Endometrial microvascular endothelial cells (primary cell): ENCODE data around the gene LSM3. TPM values are rescaled to one million over a fixed set of nuclear protein-coding genes. Genes with fewer than 3 reads are reported as not detected.

Source experiments
- in situ Hi-C: cut with HindIII; loops from 2 replicates; pipeline ENCODE4 v1.10.0; 2017; ENCODE audit warnings: low sequenced_read_pairs, low pct_unique_long_range_greater_than_20kb; ENCODE audit errors: inconsistent ontology term
- total RNA-seq: library from RNA; depleted of rRNA; stranded (reverse); fragments of >200 nt; gene quantifications from one replicate; pipeline ENCODE4 v1.2.3, GENCODE V29; 2015; ENCODE audit errors: inconsistent ontology term

Gene LSM3
- total RNA-seq = 15.6 TPM

DNA sequence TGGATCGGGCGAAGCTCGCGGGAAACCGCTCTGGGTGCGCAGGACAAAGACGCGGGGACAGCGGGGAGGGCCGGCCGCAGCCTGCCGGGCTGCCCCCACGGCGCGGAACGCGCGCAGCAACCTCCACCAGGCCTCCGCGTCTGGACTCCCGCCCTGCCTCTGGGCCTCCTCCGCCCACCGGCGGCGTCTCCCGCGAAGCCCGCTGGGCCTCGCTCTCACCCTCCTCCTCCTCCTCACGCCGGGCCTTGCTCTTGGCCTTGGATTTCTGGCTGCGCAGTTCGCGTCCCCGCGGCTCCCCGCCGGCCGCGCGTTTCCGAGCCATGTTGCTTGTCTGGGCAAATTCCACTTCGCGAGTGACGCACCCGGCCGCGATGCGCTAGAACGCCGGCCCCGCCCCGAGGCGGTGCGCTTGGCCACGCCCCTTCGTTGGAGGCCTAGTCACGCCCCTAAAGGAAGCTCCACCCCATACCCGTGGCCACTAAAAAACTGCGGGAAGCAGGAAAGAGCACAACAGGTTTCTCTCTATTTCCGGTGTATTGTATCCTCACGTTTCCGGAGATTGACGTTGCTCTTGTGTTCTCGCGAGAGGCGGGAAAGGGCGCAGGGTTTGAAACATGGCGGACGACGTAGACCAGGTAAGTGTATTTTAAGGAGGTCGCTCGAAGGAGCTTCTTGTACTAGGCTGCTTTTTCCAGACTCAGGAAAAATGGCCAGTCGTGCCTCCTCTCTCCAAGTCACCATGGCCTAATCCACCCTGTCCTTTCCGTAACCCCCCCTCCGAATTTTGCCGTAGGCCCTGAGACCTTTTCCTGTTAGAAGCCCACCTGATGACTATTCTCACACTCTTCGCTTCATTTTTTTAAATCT, at the start of gene LSM3, which contains the start of gene XPC:
Gene LSM3 (plus strand): TSS at position 571 of the 867 bp plus-strand sequence. CDS start 44 bp downstream, at position 615.
Gene XPC (minus strand): TSS at position 355 of the 867 bp plus-strand sequence. CDS start 33 bp downstream, at position 322.
- in situ Hi-C loops = no loop called here

DNA sequence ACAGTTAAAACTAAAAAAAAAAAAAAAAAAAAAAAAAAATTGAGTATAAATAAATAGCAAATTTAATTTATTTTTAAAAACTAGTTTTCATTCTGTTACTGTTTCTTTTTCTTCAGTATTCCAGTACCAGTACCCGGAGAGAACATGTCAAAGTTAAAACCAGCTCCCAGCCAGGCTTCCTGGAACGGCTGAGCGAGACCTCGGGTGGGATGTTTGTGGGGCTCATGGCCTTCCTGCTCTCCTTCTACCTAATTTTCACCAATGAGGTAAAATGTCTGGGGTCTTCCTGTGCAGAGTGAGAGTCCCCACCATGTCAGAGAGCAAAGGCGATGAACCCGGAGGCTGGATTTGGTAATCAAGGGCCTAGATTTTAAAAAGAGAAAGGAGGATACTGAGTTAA, 49.3 kb upstream of the LSM3 start:
- in situ Hi-C loops = no loop called here

DNA sequence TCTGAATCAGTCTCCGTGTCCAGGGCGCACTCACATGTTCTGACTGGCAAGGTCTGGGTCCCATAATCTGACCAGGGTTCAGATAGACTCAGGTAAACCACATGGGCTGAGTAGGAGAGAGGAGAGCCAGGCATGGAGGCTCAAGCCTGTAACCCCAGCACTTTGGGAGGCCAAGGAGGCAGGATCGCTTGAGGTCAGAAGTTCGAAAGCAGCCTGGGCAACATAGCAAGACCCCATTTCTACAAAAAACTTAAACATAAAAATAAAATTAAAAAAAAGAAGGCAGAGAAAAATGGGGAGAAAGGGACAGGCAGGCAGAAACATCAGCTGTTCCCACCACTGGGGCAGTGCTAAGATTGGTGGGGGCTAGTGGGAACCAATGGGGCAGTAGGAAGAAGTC, 48.4 kb upstream of the LSM3 start:
- in situ Hi-C loops = no loop called here

DNA sequence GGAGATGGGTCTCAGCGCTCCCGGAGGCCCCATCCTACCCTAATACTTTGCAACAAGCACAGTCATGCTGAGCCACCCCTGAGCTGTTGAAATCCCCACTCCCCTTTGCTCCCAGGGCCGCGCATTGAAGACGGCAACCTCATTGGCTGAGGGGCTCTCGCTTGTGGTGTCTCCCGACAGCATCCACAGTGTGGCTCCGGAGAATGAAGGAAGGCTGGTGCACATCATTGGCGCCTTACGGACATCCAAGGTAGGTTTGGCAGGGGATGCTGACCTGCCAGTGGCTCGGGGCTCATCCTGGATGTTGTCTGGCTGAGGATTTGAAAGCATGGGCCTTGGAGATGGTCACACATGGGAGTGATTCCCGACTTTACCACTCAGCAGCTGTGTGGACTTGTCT, 47.9 kb upstream of the LSM3 start:
- in situ Hi-C loops = no loop called here

DNA sequence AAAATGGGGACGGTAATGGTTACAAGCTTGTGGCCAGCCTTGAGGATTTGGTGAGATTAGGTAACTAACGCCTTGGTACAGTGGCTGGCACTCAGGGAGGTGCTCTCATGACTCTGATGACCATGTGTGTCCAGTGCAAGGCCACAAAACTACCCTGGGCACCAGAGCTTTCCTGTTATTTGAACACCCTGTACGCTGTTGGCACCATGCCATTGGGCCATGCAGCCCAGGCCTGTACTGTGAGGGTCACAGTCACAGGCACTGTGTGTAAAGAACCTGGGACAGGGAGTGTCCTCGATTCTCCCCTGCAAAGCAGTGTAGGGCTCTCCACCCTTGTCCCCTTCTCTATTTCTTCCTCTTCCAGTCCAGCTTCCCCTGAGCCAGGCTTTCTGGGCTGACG, 47.5 kb upstream of the LSM3 start:
- in situ Hi-C loops = no loop called here

DNA sequence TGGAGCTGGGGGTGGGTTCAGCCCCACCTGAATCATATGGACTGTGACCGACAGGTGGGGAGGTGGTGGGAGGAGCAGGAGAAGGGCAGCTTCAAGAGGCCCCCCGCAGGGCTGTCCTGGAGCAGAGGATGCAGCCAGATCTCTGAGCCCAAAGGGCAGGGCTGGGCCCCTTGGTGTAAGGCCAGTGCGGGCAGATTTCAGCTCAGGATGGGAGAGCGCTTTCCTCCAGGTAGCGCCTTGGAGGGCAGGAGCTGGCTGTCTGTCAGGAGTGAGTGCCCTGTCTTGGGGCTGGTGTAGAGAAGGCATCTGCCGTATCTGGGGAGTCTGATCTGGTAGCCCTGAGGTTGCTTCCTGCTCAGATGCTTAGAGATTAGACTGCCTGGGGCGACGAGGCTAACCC, 46.5 kb upstream of the LSM3 start:
- in situ Hi-C loops = no loop called here

DNA sequence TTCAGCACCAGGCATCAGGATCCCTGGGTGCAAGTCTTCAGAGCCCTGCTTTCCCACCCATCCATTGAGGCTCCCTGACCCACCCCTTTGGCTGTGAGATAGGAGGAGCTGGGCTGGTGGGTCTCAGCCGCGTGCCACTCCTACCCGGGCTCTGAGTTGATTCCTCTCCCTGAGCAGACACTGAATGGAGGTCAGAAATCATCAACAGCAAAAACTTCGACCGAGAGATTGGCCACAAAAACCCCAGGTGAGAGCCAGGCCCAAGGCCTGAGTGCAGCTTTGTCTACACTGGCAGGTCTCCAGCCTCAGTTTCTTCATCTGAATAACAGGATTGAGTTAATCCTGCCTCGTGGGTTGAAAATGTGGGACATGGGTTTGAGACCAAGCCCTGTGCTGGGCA, 45.9 kb upstream of the LSM3 start:
- in situ Hi-C loops = no loop called here

DNA sequence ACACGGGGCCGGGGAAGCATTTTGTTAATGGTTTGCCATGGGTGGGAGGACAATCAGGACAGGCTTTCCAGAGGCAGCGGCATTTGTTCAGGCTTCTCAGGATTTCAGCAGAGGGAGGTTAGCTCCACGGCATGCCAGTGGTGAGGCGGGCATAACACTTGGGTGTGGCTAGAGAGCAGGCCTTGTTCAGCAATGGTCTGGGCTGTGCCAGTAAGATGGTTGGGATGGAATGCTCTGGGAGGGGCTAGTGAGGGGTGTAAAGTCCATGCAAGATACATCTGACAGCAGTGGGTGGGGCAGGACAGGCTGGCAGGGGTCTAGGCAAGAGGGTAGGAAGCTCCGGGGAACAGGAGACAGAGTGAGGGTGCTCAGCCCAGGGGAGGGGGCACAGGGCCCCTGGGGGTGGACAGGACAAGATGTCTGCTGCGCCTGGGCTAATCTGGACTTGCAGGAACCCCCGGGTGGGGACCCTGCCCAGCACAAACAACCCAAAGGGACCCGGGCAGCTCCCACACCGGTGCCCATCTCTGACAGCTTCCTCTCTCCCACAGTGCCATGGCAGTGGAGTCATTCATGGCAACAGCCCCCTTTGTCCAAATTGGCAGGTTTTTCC, 45.3 kb upstream of the LSM3 start:
- in situ Hi-C loops = no loop called here

DNA sequence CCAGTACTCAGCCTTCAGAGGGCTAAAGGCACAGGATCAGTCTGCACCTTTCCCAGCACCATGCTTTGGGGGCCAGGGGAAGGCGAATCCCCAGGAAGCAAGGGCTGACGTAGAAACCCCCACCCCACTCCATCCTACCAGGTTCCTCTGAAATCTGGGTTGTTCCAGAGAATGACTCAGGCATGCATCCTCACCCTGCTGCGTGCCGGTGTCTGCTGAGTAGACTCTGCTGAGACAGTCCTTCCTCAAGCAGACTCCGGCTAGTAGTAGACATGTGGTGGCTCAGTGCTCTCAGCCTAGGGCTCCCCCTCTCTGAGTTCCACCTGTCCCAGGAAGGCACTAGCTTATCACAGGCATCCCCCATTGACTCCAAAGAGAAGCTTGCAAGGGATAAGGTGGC, 44.7 kb upstream of the LSM3 start:
- in situ Hi-C loops = no loop called here

DNA sequence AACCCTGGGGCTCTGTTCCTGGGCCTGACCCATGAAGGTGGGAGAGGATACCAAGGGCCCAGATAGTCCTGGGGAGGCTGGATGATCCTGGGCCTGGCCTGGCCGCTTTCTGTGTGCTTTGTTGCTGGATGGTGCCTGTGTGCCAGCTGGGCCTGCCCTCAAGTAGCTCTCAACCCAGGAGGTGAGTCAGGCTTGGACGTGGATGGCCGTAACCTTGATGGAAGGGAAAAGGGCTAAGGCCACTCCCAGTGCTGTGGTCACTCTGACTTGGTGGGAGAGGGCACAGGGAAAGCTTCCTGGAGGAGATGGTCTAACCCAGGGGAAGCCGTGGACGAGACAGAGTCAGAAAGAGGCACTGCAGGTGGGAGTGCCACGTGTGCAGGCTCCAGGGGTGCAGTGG, 44.3 kb upstream of the LSM3 start:
- in situ Hi-C loops = no loop called here

DNA sequence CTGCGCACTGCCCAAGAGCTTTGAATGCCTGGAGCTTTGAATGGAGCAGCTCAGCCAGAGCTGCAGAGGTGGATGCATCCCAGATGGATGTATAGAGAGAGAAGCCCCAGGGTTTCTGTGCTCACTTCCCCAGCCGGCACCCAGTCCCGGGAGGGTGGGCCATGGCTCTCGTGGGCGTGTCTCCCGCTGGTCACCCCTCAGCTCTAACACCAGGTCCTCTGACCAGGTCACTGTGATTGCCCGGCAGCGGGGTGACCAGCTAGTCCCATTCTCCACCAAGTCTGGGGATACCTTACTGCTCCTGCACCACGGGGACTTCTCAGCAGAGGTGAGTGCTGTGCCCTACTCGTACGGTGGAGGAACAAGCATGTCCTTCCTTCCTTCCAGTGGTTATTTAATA, 43.0 kb upstream of the LSM3 start:
- in situ Hi-C loops = no loop called here

DNA sequence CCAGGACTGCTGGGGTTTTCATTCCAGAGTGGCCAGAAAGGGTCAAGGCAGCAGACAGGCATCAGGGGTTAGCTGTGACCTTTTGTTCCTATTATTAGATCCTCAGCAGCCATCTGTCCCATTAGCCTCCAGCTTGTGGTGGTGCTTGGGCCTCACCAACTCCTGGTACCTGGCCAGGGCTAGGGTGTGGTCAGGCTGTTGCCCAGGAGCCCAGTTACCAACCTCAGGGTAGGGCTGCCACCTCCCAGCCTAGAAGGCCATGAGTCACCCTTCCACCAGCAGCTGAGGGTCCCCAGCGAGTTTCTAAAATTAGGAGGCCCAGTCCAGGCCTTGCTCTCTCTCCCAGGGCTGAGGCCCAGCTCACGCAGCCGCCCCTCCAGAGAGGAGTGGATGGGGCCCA, 41.6 kb upstream of the LSM3 start:
- in situ Hi-C loops = no loop called here

DNA sequence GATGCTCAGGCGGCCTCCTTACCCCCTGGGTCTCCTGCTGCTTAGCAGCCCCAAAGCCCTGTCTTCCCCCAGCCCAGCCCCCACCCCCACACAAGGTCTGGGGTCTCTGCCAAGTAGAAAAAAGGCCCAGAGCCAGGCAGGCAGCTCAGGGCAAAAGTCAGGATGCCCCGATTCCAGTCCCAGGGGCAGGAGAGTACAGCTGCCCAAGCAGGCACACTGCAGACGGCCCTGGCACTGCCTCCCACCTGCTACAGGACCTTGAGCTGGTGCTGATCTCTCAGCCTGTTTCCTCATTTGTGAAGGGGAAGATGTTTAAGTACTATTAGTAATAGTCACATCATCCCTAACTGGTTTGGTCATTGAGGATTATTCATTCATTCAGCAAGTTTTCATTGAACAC, 41.2 kb upstream of the LSM3 start:
- in situ Hi-C loops = no loop called here

DNA sequence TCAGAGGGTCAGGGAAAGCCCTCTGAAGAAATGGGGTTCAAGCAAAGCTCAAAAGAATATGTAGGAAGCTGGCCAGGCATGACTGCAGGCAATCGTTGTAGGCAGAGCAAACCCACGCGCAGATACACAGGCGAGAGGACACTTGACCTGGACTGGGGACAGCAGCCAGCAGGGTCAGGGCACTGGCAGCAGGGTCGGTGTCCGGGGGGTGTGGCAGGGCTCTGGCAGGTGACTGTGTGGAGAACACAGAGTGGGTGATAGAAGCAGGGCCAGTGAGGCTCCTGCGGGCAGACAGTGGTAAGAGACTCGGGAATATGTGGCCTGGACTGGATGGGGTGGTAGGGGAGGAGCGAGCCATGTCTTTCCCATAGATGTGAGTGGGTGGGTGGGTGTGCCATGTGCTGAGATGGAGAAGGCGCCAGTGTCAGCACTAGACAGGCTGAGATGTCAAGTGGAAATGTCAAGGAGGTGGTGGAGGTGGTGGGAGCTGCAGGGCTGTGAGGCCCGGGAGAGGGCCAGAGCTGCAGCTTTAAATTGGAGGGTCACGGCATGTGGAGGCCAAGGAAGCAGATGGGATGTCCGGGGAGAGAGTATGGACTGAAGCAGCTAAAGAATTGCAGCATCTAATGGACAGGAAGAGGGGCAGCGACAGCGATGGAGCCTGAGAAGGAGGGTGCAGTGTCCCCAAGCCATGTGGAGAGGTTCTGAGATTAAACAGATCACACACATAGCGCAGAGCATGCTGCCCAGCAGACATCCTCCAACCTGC, 40.3 kb upstream of the LSM3 start:
- in situ Hi-C loops = no loop called here

DNA sequence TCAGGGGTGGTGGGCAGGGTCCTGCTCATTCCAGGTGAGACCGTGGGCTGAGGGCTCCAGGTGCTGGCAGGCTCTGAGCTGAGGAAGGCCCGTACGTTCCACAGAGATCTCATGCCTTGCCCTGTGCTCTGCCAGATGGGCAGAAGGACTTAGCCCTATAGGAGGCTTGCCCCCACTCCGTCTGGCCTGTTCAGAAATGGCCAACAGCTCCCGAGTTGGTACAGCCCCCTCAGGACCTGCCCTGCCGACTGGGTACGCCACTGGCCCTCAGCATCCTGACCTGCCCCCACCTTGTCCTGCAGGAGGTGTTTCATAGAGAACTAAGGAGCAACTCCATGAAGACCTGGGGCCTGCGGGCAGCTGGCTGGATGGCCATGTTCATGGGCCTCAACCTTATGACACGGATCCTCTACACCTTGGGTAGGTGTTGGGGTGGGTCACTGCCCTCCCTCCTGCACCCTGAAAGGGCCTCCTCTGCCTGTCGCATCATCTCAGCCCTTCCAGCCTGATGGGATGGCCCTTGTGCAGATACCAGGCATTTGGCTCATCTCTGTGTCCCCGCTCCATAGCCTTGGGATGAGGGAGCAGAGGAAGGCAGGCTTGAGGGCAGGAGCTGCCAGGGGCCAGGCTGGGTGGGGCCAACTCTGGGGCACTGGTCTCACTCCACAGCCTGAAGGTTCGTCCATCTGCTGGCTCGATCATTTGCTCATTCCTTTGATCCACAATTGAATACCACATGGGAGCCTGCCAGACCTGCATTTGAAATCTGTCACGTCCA, 39.5 kb upstream of the LSM3 start:
- in situ Hi-C loops = no loop called here

DNA sequence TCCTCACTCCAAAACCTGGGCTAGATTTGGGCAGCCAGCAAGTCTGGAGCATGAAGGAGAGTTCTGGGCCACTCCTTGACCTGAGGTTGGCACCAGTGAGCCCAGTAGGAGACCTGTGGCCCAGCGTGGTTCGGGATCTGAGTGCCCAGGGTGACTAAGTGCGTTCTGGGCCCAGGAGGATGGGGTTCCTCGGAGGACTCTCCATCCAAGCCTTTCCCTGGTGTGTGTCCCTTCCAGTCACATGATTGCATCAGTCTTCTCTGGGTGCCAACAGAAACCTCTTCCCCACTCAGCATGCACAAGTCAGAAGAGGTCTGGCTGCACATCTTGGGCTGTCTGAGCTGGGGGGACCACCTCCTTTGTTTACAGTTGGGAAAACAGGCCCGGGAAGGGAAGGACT, 38.8 kb upstream of the LSM3 start:
- in situ Hi-C loops = no loop called here

DNA sequence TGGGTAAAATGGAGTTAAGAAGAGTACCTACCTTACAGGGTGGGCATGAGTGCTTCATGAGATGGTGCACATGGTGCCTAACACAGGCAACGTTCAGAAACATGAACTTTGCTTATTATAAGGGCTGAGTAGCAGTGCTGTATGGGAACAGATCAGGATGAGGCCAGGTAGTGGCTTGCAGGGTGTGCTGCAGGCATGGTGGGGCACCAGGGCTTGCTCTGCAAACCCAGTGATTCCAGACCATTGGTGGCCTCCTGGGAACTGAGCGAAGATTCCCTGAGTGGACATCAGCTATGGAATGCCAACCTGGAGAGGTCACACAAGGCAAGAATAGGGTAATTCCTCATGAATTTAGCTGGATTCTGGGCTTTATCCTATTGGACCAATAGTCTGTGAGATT, 37.9 kb upstream of the LSM3 start:
- in situ Hi-C loops = no loop called here

DNA sequence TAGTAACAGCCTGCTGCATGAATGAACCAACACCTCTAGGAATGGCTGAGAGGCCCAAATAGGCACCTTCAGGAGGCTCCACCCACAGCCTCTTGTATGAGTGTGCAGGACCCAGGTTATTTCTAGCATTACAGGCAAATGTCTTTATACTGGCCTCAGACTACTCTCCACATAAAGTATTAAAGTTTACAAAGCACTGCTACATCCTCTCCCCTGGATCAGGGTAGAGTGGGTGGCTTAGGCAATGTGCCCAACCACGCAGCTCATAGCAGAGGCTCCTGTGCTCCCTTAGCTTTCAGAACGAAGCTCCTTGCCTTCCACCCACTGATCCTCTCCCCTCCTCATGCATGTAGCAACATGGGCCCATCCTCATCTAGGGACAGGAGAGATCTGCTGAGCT, 37.5 kb upstream of the LSM3 start:
- in situ Hi-C loops = no loop called here
